Fibroblast of the aortic adventitia (primary cell): Measurements from ENCODE around the gene RBM44. TPM values are rescaled to one million over a fixed set of nuclear protein-coding genes. Genes with fewer than 3 reads are reported as not detected.
A peak's percentile ranks its signal among the peaks of the same experiment; 100 is the strongest.

Source experiments
- DNase-seq: peaks from one replicate; pipeline ENCODE4 v3.0.0-alpha.2; 2010; ENCODE audit warnings: low read depth
- H3K4me3 ChIP-seq: 2 replicates; pipeline ENCODE4 v1.5.1; 2011; ENCODE audit warnings: low read depth, mild to moderate bottlenecking, control low read depth, low read length, moderate library complexity
- CTCF ChIP-seq: IDR thresholded peaks from 2 replicates; pipeline ENCODE4 v1.5.1; 2011; ENCODE audit warnings: mild to moderate bottlenecking, low read length, control low read depth, inconsistent platforms; ENCODE audit not compliant: insufficient read depth
- total RNA-seq: library from RNA; depleted of rRNA; stranded (reverse); fragments of >200 nt; gene quantifications from 2 replicates; pipeline ENCODE4 v1.2.3, GENCODE V29; 2012; ENCODE audit warnings: low replicate concordance

The RBM44 gene
- total RNA-seq, 1 donor: 0.27 TPM

DNA sequence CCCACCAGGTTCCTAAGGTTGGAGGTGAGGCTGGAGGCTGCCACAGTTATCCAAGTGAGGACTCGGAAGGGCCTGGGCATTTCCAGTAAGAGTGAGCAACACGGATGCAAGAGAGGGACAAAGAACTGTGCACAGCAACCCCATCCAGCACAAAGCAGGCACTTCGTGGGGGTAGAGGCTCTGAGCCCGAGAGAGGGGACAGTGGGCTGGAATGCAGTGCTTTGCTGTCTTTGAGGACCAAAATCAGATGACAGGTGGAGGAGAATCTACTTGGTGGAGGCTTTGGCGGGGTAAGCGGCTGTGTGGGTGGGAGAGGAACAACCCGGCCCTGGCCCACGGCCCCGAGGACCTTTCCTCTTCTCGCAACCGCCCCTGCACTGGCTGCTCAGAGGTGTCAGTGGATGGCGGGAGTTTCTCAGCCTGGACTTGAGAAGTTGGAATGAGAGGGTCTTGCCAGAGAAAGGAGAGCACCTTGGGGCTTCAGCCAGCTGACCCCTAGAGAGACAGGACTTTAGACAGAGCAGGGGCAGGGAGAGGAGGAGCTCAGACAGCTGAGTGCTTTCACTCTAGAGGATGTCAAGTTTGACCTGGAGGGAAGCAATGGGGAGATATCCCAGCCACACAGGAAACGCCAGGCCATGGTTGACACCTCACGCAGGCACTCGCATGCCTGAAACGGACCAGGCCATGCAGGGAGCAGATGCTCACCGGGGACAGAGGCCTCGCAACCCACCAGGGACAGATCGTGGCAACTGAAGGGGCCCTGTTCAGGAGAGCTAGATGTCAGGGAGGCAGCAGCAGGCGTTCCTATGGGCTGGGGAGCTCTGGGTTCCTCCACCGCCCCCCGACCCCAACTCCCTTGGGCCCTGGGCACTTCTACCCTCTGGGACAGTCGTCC, 72.4 kb downstream of the RBM44 start:
- no peak overlapping the region for H3K4me3 ChIP-seq
- no peak for DNase-seq
- no peak for TF ChIP-seq CTCF

DNA sequence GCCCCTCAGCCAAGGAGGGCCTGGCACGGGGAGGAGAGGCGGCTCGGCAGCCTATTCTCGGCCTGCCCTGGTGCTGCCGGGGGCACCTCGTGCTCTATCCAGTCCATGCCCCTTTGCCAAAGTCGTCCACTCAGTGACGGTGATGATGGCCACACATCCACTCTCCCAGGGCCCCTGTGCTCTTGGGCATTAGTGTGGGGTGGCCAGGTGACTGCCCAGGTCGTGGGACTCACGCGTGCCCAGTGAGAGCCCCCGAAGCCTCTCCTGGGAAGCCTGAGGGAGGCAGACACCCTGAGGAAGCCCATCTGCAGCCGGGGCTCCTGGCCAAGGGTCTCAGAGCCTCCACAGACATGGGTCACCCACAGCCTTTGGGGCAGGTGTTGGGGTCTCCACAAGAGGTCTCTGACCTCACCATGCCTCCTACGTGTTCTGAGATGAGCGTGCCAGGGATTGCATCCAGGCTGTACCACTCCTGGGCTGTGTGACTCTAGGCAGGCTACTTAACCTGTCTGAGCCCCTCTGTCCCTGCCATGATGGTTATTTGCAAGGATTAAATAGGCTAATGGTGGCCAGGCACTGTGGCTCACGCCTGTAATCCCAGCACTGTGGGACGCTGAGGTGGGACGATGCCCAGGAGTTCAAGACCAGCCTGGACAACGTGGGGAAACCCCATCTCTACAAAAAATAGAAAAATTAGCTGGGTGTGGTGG, 73.8 kb downstream of the RBM44 start:
- DNase-seq: no peak
- no peak overlapping the region for H3K4me3 ChIP-seq
- no peak for TF ChIP-seq CTCF

GRCh38 chr2:237873421-237873831, 74.8 kb downstream of the RBM44 start:
- no peak overlapping the region for H3K4me3 ChIP-seq
- no peak for DNase-seq
- no peak for TF ChIP-seq CTCF

DNA sequence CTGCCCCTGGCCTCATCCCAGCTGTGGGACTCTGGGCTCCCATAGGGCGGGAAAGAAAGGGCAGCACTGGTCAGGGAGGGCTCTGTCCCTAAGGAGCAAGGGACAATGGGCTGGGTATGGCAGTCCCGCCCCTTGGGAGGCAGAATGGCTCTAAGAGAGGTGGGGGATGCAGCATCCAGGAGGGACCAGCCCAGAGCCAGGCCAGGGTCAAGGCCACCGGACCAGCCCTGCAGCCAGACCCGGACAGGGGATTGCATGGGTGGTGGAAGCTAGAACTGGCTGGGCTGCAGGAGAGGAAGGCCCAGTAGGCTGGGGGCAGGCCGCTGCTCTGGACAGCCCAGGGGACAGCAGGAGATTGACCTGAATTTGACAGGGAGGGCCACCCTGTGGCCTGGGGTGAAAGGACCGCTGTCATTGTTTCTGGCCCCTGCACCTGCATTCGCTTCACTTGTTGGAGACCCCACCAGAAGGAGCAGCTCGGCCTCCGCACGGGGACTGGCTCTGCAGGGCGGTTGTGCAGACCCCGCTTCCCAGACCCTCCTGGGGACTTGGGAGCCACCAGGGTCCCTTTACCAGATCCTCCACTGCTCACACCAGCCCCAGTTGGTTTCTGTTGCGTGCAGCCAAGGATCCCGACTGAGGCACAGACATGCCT, 75.4 kb downstream of the RBM44 start:
- no peak for TF ChIP-seq CTCF
- no peak overlapping the region for H3K4me3 ChIP-seq

GRCh38 chr2:237874585-237875161, 76.1 kb downstream of the RBM44 start:
- peak; percentile 58 for DNase-seq
- no peak for TF ChIP-seq CTCF
- H3K4me3 ChIP-seq: no peak overlapping the region

More for the DNA sequence above, 75.4 kb downstream of the RBM44 start:
- no peak for DNase-seq

GRCh38 chr2:237875256-237876060, 76.9 kb downstream of the RBM44 start:
- no peak overlapping the region for H3K4me3 ChIP-seq
- no peak for TF ChIP-seq CTCF
- DNase-seq: no peak
